Myocyte (in vitro differentiated cells): ENCODE measurements around the gene GNE. TPM values are rescaled to one million over a fixed set of nuclear protein-coding genes. Genes with fewer than 3 reads are reported as not detected.

Experiments
- DNase-seq: peaks from one replicate; pipeline ENCODE4 v3.0.0-alpha.2; 2012; ENCODE audit warnings: low read depth
- total RNA-seq: library from RNA; depleted of rRNA; stranded (reverse); fragments of >200 nt; gene quantifications from 2 replicates; pipeline ENCODE4 v1.2.3, GENCODE V29; 2014

Gene GNE
- total RNA-seq, 1 donor from 2014 or later: 18.6 TPM

GRCh38 chr9:36169708-36170107 is 88.5 kb downstream of the GNE start:
- no peak for DNase-seq

GRCh38 chr9:36169166-36169565 is 89.1 kb downstream of the GNE start, which contains the start of gene CCIN:
Gene CCIN, plus strand, starts transcription at chr9:36169388. Its CDS starts 115 bp downstream, at chr9:36169503.
- DNase-seq: no peak

- peak; percentile 87 for DNase-seq
These were observed 91.9 kb downstream of the GNE start for GRCh38 chr9:36166168-36166927.

- DNase-seq: peak; percentile 62
These were observed 92.5 kb downstream of the GNE start for GRCh38 chr9:36165826-36166167.

GRCh38 chr9:36164989-36165388 is 93.3 kb downstream of the GNE start:
- no peak for DNase-seq

Other genes with a start within 250 kb of the GNE start
- 9.8 and 11.1 TPM in 2 replicates for gene RECK, start 221.5 kb downstream of the GNE start, total RNA-seq
- gene GLIPR2, start 121.7 kb downstream of the GNE start, total RNA-seq: 24.2 and 26.7 TPM in 2 replicates
- 0.26 and 1.2 TPM in 2 replicates for gene CCIN, start 89.1 kb downstream of the GNE start, total RNA-seq
- gene CLTA, start 67.5 kb downstream of the GNE start, total RNA-seq: 186 and 193 TPM in 2 replicates
- gene RNF38, start 141.8 kb upstream of the GNE start, total RNA-seq: 19.4 and 21.0 TPM in 2 replicates